ENCODE data around the gene C5orf24.

C5orf24 gene

DNA sequence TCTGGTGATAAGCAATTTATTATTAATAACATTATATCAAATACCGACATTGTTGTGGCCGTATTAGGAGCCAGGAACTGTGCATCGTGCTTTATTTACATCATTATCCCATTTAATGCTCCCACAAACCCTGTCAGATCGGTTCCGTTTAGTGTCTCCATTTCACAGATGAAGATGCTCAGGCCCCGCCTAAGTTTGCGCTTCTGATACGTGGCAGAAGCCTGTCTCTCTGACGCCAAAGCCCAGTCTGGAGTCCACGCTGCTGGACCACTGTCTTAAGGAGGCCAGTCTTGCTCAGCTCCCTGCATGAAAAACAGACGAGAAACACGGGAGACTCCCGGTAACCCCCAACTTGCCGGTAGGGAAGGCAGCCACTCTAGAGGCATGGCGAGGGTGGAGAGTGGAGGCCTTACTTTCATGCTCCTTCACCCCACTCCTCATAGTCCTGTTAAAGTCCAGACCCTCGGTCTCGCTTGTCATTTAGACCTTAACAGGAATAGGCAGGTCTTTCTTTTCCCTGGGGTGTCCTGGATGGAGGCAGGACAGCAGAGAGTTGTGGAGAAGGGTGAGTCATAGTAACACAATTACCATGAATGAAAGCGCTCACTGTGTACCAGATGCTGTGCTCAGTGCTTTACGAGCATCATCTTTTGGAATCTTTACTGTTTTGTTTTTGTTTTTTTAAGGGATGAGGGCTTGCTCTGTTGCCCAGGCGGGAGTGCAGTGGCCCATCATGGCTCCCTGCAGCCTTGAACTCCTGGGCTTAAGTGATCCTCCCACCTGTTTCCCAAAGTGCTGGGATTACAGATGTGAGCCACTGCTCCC lies 29.3 kb downstream of the C5orf24 start (continued):
- TF ChIP-seq ZNF510 (tag by site-specific recombination; IDR thresholded peaks at IDR 0.05; ENCODE audit: insufficient replicate concordance) (no peak), ZNF555 (tag by site-specific recombination; conservative IDR thresholded peaks at IDR 0.05) (no peak), ZNF335 (tag by site-specific recombination; conservative IDR thresholded peaks at IDR 0.05) (peak; percentile 80), ZNF24 (tag by site-specific recombination; IDR thresholded peaks at IDR 0.05) (peak; percentile 68; the same call in 1 of the 2 replicates), ZBTB1 (tag by site-specific recombination; IDR thresholded peaks at IDR 0.05) (no peak), ZBTB17 (tag by site-specific recombination; IDR thresholded peaks at IDR 0.05) (peak; percentile 84), EGR2 (tag by site-specific recombination; IDR thresholded peaks at IDR 0.05; ENCODE audit: low read depth) (no peak), ZNF157 (tag by site-specific recombination; IDR thresholded peaks at IDR 0.05) (no peak), ZNF529 (tag by site-specific recombination; IDR thresholded peaks at IDR 0.05; ENCODE audit: insufficient replicate concordance) (no peak), SCRT1 (tag by site-specific recombination; IDR thresholded peaks at IDR 0.05; ENCODE audit: borderline replicate concordance) (peak; percentile 83), ZNF560 (tag by site-specific recombination; IDR thresholded peaks at IDR 0.05; ENCODE audit: borderline replicate concordance) (no peak), ZNF623 (tag by site-specific recombination; IDR thresholded peaks at IDR 0.05) (no peak), KLF16 (tag by site-specific recombination; IDR thresholded peaks at IDR 0.05) (no peak), ZNF211 (tag by site-specific recombination; IDR thresholded peaks at IDR 0.05; ENCODE audit: low read depth) (no peak), ZNF391 (tag by site-specific recombination; IDR thresholded peaks at IDR 0.05; ENCODE audit: borderline replicate concordance, low read depth) (no peak), OVOL3 (tag by site-specific recombination; IDR thresholded peaks at IDR 0.05) (no peak), ZNF341 (tag by site-specific recombination; IDR thresholded peaks at IDR 0.05; ENCODE audit: low read depth) (no peak; the same call in 1 of the 2 replicates), ZNF202 (tag by site-specific recombination; IDR thresholded peaks at IDR 0.05; ENCODE audit: borderline replicate concordance) (no peak), ZNF664 (tag by site-specific recombination; IDR thresholded peaks at IDR 0.05) (no peak), ZNF473 (tag by site-specific recombination; IDR thresholded peaks at IDR 0.05) (no peak), ZNF747 (tag by site-specific recombination; IDR thresholded peaks at IDR 0.05) (no peak), ZFP3 (tag by site-specific recombination; IDR thresholded peaks at IDR 0.05; ENCODE audit: low read depth) (no peak), ZNF830 (tag by site-specific recombination; IDR thresholded peaks at IDR 0.05; ENCODE audit: low read depth) (no peak), ZNF121 (tag by site-specific recombination; IDR thresholded peaks at IDR 0.05) (no peak), ZNF37A (tag by site-specific recombination; IDR thresholded peaks at IDR 0.05) (no peak), ZNF701 (tag by site-specific recombination; IDR thresholded peaks at IDR 0.05) (no peak), ZNF514 (tag by site-specific recombination; IDR thresholded peaks at IDR 0.05) (no peak), ZNF600 (tag by site-specific recombination; IDR thresholded peaks at IDR 0.05) (peak; percentile 98)
- TF ChIP-seq, protein P1, sequence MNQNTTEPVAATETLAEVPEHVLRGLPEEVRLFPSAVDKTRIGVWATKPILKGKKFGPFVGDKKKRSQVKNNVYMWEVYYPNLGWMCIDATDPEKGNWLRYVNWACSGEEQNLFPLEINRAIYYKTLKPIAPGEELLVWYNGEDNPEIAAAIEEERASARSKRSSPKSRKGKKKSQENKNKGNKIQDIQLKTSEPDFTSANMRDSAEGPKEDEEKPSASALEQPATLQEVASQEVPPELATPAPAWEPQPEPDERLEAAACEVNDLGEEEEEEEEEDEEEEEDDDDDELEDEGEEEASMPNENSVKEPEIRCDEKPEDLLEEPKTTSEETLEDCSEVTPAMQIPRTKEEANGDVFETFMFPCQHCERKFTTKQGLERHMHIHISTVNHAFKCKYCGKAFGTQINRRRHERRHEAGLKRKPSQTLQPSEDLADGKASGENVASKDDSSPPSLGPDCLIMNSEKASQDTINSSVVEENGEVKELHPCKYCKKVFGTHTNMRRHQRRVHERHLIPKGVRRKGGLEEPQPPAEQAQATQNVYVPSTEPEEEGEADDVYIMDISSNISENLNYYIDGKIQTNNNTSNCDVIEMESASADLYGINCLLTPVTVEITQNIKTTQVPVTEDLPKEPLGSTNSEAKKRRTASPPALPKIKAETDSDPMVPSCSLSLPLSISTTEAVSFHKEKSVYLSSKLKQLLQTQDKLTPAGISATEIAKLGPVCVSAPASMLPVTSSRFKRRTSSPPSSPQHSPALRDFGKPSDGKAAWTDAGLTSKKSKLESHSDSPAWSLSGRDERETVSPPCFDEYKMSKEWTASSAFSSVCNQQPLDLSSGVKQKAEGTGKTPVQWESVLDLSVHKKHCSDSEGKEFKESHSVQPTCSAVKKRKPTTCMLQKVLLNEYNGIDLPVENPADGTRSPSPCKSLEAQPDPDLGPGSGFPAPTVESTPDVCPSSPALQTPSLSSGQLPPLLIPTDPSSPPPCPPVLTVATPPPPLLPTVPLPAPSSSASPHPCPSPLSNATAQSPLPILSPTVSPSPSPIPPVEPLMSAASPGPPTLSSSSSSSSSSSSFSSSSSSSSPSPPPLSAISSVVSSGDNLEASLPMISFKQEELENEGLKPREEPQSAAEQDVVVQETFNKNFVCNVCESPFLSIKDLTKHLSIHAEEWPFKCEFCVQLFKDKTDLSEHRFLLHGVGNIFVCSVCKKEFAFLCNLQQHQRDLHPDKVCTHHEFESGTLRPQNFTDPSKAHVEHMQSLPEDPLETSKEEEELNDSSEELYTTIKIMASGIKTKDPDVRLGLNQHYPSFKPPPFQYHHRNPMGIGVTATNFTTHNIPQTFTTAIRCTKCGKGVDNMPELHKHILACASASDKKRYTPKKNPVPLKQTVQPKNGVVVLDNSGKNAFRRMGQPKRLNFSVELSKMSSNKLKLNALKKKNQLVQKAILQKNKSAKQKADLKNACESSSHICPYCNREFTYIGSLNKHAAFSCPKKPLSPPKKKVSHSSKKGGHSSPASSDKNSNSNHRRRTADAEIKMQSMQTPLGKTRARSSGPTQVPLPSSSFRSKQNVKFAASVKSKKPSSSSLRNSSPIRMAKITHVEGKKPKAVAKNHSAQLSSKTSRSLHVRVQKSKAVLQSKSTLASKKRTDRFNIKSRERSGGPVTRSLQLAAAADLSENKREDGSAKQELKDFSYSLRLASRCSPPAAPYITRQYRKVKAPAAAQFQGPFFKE (tag by site-specific recombination; IDR thresholded peaks at IDR 0.05; ENCODE audit: borderline replicate concordance), result no peak
- TF ChIP-seq, protein P2, sequence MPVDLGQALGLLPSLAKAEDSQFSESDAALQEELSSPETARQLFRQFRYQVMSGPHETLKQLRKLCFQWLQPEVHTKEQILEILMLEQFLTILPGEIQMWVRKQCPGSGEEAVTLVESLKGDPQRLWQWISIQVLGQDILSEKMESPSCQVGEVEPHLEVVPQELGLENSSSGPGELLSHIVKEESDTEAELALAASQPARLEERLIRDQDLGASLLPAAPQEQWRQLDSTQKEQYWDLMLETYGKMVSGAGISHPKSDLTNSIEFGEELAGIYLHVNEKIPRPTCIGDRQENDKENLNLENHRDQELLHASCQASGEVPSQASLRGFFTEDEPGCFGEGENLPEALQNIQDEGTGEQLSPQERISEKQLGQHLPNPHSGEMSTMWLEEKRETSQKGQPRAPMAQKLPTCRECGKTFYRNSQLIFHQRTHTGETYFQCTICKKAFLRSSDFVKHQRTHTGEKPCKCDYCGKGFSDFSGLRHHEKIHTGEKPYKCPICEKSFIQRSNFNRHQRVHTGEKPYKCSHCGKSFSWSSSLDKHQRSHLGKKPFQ (tag by site-specific recombination; IDR thresholded peaks at IDR 0.05), result no peak
- TF ChIP-seq, protein P3, sequence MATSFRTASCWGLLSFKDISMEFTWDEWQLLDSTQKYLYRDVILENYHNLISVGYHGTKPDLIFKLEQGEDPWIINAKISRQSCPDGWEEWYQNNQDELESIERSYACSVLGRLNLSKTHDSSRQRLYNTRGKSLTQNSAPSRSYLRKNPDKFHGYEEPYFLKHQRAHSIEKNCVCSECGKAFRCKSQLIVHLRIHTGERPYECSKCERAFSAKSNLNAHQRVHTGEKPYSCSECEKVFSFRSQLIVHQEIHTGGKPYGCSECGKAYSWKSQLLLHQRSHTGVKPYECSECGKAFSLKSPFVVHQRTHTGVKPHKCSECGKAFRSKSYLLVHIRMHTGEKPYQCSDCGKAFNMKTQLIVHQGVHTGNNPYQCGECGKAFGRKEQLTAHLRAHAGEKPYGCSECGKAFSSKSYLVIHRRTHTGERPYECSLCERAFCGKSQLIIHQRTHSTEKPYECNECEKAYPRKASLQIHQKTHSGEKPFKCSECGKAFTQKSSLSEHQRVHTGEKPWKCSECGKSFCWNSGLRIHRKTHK (tag by site-specific recombination; IDR thresholded peaks at IDR 0.05), result no peak
- TF ChIP-seq, protein P4, sequence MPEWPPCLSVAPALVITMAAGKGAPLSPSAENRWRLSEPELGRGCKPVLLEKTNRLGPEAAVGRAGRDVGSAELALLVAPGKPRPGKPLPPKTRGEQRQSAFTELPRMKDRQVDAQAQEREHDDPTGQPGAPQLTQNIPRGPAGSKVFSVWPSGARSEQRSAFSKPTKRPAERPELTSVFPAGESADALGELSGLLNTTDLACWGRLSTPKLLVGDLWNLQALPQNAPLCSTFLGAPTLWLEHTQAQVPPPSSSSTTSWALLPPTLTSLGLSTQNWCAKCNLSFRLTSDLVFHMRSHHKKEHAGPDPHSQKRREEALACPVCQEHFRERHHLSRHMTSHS (tag by site-specific recombination; IDR thresholded peaks at IDR 0.05), result no peak
